Uterus (tissue), 2 donors: Measurements from ENCODE around the gene NET1.

Source experiments
- CTCF ChIP-seq, 4 experiments: fragments of 200-600 bp in 2 of 4; fragments of 450-650 bp in 2 of 4; sonication (generic) in 2 of 4; IDR thresholded peaks; one replicate each; pipeline ENCODE4 v1.5.1; 2016 to 2019; ENCODE audit warnings: antibody characterized with exemption in 4 of 4, mild to moderate bottlenecking in 2 of 4, moderate library complexity in 1 of 4
- POLR2A ChIP-seq, 2 donors: fragments of 450-650 bp; IDR thresholded peaks; one replicate each; pipeline ENCODE4 v1.6.1; 2016; ENCODE audit warnings: antibody characterized with exemption in 2 of 2, mild to moderate bottlenecking in 1 of 2, moderate library complexity in 1 of 2

DNA sequence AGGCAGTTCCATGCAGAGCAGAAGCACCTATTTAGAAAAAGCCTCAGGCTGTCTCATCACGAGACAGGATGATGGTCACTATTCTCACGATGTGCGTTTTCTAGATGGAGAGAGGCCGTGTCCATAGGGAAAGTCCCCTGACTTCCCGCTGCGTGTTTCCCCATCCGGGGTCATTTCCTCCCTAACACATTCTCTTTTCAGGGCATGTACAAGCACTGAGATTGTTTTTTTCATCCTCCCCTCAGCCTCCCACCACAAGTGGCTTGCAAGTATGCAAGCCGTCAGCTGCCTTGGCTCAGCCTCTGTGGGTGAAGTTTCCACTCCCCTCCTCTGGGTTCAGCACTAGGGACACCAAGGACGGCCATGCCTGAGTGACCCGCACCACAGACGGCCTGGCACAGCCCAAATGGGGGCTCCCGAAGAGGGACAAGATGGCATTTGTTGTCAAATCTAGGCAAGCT, 89.7 kb downstream of the NET1 start:
- TF ChIP-seq CTCF (IDR thresholded peaks at IDR 0.05) (no peak), POLR2A (IDR thresholded peaks at IDR 0.05) (no peak)
